ENCODE measurements around the gene TRAPPC10.

Gene TRAPPC10

DNA sequence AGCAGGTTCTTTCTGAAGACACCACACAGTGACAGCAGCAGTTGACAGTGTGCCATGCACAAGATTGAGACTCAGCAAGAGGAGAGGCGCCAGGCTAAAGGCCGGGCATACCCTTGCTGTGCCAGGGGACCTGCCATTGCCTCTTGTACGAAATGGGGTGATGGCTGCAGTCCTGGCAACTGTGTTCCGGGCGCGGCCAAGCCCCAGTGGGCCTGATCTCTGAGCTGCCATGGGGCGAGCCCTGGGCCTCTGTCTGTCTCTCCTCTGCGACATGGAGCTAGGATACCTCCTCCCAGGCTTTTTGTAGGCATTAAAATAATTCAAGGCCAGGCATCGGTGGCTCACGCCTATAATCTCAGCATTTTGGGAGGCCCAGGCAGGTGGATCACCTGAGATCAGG is 9.6 kb upstream of the TRAPPC10 start:
- no peak for DNase-seq (ENCODE audit: low read depth in 2 of 2)

DNA sequence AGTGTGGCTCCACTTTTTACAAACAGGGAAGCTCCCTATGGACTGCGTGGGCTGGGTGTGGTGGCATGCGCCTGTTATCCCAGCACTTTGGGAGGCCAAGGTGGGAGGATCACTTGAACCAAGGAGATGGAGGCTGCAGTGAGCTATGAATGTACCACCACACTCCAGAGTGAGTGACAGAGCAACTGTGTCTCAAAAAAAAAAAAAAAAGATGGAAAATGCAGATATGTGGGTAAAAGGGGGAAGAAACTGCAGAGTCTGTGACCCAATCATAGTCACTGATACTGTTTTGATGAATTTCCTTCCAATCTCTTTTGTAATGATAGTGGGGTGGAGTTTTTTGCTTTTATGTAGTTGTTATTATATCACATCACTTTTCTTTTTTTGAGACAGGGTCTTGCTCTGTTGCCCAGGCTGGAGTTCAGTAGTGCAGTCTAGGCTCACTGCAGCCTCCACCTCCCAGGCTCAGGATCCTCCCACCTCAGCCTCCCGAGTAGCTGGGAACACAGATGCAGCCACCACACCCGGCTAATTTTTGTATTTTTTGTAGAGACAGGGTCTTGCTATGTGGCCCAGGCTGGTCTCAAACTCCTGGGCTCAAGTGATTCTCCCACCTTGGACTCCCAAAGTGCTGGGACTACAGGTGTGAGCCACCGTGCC is 8.7 kb upstream of the TRAPPC10 start:
- no peak for DNase-seq (ENCODE audit: low read depth in 2 of 2)

DNA sequence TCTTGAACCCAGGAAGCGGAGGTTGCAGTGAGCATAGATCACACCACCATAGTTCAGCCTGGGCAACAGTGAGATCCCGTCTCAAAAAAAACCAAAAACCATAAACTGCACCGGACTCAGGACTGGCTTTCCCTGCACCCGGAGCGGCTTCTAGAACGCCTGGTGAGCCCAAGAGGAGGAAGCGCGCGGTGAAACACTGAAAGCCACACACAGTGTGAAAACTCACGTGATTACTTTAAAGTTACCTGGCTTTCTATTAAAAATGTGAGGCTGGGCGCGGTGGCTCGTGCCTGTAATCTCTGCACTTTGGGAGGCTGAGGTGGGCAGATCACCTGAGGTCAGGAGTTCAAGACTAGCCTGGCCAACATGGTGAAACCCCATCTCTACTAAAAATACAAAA is 7.0 kb upstream of the TRAPPC10 start:
- no peak for DNase-seq (ENCODE audit: low read depth in 2 of 2)

DNA sequence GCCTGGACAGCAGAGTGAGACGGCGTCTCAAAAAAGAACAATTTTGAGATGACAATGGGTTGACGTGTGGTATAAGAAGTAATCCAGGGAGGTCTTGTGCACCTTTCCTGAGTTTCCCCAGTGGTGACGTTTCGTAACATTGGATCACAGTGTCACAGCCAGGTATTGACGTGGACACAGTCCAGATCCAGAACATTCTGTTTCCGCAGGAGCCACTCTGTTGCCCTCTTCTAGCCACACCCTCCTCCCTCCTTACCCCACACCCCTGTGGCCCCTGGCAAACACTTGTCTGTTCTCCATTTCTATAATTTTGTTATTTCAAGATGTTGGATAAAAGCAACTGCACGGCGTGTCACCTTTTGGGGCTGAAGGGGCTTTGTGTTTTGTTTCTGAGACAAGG is 6.5 kb upstream of the TRAPPC10 start:
- DNase-seq (ENCODE audit: low read depth in 2 of 2), result no peak

DNA sequence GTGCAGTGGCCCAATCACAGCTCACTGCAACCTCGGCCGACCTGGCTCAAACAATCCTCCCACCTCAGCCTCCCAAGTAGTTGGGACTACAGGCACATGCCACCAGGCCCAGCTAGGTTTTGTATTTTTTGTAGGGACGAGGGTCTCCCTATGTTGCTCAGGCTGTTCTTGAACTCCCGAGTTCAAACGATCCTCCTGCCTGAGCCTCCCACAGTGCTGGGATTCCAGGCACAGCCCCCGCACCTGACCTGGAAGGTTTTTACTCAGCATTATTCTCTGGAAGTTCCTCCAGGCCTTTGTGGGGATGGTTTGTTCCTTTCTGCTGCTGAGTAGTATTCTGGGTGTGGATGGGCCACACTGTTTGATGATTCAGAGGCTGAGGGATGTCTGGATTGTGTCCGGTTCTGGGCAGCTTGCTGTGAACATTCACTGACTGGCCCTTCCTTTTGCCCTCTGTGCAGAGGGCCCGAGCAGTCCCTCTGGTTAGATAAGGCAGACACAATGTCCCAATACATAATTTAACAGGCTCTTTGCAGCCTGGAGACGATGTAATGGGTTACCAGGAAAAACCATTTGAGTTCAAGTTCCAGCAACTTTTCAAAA is 6.0 kb upstream of the TRAPPC10 start:
- no peak for DNase-seq (ENCODE audit: low read depth in 2 of 2)

DNA sequence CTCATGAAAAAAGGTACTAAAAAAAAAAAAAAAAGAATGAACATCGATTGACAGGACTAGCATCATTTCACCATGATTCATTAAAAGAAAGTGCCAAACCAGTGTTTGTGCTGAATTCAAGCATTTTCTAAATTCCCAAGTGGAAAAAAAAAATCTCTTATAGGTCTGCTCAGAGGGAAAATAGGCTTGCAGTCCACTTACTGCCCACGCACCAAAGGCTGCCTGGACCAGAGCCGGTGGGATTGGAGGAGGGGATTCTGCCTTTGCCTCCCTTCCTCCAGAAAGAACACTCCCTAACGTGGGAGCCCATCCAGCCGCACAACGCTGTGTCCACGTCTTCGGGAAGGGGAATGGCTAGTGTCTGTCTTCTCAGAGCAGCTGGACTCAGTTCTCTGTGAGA is 5.5 kb upstream of the TRAPPC10 start:
- no peak for DNase-seq (ENCODE audit: low read depth in 2 of 2)

DNA sequence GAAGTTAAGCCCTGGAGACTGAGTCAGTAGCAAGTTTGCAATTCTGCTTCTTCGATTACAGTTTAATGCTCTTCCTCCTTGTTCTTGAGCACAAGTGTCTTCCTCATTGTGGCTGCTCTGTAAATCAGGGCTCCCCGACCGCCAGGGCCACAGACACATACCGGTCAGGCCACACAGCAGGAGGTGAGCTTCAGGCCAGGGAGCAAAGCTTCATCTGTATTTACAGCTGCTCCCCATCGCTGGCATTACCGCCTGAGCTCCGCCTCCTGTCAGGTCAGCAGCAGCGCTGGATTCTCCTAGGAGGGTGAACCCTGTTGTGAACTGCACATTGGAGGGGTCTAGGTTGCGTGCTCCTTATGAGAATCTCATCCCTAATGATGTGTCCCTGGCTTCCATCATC is 1.7 kb upstream of the TRAPPC10 start:
- DNase-seq (ENCODE audit: low read depth in 2 of 2), result no peak

DNA sequence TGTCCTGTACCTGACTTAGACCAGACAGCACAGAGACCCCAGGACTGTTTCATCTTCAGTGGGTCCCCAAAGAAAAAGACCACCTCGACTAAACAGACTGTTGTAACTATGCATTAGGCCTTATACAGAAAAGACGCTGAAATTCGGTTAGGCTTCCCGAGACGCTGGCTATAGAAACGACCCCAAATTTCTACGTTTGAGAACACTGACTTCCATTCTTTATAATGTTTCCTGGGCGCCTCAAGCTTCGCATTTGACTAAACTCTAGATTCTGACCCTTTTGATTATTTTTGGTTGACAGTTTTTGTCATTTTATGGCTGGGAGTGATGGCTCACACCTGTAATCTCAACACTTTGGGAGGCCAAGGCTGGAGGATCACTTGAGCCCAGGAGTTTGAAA is 986 bp upstream of the TRAPPC10 start:
- DNase-seq (ENCODE audit: low read depth in 2 of 2), result no peak

DNA sequence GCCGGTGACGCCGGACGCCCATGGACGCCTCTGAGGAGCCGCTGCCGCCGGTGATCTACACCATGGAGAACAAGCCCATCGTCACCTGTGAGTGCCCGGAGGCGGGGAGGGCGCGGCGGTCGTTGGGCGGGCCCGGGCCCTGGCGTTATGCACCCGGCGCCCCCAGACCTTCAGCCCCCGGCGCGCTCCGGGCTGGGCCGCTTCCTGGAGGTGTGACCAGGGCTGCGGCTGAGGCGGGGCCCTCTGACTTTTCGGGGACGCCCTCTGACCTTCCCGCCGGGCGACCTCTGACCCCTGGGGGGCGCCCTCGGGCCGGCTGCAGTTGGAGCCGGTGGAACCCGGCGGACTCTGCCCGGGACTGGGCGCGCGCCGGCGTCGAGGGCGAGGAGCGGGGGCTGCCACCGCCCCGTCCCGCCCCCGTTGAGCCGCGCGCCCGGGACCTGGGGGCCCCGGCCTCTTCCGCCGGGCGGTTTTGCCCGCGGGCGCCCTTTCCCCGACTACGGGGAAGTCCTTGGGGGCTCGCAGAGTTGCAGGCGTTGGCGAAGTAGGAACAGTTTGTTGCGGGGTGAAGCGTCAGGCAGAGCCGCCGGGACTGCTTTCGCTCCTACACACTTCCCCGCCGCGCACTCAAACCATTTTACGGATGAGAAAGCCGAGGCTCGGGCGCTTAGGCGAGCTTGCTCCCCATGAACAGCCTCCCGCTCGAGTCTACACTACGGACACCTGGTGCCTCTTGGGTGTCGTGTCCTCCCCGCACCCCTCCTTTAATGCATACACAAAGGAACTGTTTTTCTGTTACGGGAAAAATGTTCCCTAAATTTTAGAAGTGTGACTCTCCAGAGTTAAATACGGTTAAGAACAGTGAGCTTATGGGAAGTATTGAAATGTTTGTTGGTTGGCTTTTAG is 618 bp downstream of the TRAPPC10 start:
- peak; percentile 61 to 66 for DNase-seq (ENCODE audit: low read depth in 2 of 2)

DNA sequence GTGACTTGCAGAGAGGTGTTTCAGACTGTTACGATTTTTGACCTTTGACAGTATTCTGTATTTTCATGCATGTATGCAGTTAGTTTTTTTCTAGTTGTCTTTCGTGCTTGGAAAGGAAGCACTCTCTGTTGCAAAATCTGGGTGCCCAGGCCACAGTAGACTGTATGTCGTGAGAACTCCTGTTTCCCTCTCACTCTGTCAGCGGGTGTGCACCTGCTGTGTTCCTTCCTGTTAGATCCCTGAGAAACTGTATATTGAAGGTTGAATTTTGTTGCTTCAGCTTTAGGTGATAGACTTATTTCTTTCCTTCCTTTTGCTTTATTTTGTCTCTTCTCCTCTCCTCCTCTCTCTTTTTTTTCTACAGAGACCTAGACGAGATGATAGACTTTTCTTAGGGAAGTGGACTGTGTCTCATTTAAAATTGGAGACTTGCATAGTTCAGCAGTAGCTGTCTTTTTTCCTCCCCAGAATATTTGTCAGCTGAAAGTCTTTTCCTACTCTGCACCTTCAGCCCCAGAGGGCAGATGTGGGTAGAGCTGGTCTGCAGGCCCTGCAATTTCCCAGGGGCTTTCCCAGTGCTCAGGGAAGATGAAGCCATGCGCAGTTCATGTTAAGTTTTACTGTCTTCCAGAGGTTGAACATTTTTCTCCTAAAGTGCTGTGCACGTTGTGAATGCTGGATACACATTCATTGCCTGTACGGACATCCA is 1.4 kb downstream of the TRAPPC10 start:
- no peak for DNase-seq (ENCODE audit: low read depth in 2 of 2)

DNA sequence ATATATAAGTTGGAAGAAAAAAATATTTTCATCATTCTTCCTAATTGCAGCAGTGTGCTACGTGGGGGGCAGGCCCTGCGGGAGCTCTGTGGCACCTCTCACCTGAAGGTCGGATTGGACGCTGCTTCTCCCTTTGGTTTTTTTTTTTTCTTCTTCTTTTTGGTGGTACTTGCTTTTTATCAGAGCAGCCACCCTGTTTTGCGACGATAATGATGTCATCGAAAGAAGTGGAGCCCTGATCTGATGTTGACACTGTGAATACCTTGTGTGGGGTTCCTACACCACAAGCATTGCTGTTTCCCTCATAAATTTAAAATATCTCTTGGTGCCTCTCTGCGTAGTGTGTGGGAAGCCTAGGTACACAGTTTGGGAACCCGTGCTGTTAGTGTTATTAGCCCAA is 5.5 kb downstream of the TRAPPC10 start:
- DNase-seq (ENCODE audit: low read depth in 2 of 2), result no peak

DNA sequence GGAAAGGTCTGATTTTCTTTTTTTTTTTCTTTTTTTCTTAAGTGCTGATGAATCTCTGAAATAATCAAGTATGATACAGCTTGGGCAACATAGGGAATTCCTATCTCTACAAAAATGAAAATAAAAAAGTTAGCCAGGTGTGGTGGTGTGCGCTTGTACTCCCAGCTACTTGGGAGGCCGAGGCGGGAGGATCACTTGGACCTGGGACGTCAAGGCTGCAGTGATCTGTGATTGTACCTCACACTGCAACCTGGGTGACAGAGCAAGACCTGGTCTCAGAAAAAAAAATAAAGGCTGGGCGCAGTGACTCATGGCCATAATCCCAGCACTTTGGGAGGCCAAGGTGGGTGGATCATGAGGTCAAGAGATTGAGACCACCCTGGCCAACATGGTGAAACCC is 6.0 kb downstream of the TRAPPC10 start:
- DNase-seq (ENCODE audit: low read depth in 2 of 2), result no peak

DNA sequence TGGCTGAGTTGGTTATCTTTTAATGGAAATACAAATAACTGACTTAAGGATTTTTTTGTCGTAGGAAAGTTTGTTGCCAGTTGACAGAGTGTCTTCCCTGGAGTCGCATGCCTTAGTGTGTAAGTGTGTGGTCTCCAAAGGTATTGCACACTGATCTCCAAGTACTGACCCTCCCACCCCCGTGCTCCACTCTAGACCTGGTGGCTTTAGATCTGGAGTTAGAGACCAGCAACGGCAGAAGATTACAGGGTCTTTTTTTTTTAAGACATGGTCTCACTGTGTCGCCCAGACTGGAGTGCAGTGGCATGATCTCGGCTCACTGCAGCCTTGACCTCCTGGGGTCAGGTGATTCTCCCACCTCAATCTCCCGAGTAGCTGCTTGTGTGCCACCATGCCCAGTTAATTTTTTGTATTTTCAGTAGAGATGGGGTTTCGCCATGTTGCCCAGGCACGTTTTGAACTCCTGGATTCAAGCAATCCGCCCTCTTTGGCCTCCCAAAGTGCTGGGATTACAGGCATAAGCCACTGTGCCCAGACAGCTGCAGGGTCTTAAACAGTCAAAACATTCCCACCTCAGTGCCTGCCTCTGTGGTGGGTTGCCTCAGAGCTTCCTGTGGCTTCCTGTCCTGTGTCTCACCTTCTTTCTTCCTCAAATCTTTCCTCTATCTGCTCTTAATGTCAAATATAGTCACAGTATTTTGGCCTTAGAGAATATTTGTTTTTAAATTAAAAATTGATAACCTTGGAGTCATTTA is 6.9 kb downstream of the TRAPPC10 start:
- DNase-seq (ENCODE audit: low read depth in 2 of 2), result no peak

DNA sequence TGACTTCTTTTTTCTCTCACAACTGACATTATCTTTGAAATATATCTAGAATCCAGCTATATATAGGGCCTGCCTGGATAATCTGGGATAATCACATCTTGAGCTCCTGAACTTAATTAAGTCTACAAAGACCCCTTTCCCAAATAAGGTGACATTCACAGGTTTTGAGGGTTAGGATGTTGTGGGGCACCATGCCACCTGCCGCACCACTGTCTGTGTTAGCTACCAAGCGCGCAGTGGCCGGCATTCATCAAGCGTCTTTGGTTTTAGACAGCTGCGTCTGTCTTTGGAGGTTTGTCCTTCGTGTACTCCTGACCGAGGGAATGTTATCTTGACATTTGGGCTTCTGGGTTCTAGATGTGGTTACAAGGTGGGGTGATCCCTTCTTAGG is 7.5 kb downstream of the TRAPPC10 start:
- no peak for DNase-seq (ENCODE audit: low read depth in 2 of 2)

DNA sequence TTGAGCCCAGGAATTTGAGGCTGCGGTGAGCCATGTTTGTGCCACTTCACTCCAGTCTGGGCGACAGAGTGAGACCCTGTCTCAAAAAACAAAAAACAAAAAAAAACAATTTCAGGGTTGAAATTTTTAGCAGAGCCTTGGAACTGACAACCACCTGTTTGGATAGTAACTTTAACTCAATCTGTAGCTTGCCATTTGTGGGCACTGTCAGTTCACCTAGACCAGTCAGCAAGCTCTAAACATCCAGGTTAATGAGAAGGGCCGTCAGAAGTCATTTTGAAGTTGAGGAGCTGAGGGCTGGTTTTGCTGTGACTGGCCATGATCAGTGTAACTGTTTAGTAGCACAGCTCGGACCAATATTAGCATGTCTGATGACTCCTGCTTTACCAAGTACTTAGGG is 8.4 kb downstream of the TRAPPC10 start:
- DNase-seq (ENCODE audit: low read depth in 2 of 2), result no peak

DNA sequence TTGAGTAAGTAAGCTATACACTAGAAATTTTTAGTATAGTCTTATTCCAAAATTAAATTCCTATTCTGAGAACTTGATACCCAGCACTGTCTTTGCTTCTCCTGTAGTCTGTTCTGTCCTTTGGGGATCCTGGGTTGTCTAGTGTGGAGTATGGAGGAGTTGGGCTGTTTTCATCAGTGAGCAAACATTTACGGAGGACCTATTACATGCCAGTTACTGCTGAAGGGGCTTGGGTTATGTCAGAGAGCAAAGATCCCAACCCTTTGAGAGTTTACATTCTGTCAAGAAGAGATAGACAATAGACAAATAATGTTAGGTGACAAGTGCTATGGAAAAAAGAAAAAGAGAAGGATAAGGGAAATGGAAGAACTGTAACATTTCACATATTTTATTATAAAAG is 9.0 kb downstream of the TRAPPC10 start:
- no peak for DNase-seq (ENCODE audit: low read depth in 2 of 2)

DNA sequence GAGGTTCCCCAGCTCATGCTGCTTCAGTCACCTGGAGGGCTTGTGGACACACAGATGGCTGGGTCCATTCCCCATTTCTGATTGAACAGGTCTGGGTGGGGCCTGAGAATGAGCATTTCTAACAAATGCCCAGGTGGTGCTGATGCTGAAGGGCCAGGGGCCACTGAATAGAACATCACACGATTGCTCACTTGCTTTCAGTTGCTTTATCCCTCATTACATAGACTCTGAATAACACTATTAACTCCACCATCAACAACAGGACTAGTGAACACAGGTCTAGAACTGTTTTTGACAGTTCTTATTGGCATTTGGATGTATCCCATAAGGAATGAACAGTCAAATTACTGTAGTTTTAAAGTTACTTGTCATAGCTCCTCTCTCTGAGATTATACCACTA is 12.1 kb downstream of the TRAPPC10 start:
- no peak for DNase-seq (ENCODE audit: low read depth in 2 of 2)

DNA sequence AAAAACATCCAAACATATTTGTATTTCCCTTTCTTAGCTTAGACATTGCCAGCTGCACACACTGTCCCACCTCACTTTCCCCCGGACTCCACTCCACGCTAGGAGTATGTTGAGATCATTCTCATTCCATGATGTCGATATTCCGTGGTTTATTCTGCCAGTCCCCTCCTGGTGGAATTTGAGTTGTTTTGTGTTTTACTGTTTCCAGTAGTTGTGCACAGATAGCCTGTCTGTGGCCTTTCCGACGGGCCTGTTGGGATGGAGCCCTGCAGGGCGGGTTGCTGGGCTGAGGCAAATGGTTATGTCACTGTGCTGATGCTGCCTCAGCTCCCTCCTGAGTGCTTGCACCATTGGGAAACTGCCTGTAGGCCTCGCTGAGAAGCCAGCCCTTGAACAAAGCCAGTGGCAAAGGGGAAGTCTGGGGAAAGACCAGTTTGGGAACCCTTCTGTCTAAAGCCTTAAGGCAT is 12.8 kb downstream of the TRAPPC10 start:
- DNase-seq (ENCODE audit: low read depth in 2 of 2), result no peak

DNA sequence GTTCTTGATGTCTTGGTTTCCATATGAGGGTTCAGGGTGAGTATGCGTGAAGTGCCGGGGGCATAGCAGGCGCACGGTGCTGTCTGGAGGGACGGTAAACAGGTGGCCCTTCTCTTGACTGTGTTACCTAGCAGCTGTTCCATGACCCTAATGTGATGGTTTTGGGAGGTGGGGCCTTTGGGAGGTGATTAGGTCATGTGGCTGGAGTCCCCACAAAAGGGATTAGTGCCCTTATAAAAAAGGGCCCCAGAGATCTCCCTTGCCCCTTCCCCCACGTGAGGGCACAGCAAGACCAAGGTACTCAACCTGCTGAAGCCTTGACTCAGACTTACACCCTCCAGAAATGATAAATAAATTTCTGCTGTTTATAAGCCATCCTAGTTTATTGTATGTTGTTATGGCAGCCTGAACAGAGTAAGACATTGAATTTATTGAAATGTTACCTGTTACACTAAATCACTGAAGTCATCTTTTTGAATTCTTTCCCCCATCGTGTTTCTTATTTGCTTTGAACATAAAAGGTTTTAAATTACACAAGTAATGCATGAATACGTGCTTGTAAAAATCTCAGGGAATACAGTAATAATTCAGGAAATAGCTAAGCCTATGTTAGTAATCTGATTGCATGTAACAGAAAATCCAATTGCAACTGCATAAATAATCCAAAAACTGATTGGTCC is 15.6 kb downstream of the TRAPPC10 start:
- DNase-seq (ENCODE audit: low read depth in 2 of 2), result no peak

DNA sequence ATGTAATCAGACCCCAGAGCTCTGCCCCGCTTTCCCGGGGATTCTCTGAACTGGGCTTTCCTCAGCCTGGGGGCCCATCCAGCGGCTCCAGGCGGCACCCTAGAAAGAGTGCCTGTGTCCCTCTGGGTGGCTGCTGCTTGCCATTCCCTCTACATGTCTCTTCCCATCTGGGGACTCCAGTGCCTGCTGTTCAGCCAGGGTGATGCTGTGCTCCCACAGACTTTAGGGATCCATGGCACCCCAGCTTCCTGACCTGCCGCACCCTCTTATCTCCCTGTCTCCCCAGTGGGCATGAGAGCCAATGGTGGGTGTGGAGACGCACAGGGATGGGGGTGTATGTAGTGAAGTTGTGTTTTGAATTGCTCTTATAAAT is 16.2 kb downstream of the TRAPPC10 start:
- DNase-seq (ENCODE audit: low read depth in 2 of 2), result no peak

All from stimulated activated CD8-positive, alpha-beta memory T cell treated with anti-CD3 and anti-CD28 coated beads, Interleukin-7, amount 100 ng/mL, for 1 hour (primary cell).